Peyer's patch (tissue), 4 donors: ENCODE data around the gene STOML1.

Experiments
- POLR2A ChIP-seq, 2 donors: fragments of 450-650 bp; IDR thresholded peaks; one replicate each; pipeline ENCODE4 v1.5.1; 2017; ENCODE audit warnings: antibody characterized with exemption in 2 of 2, mild to moderate bottlenecking in 2 of 2, moderate library complexity in 2 of 2
- TF ChIP-seq, protein P1 (sequence below), 6 experiments: fragments of 450-650 bp in 4 of 6; fragments of 200-600 bp in 2 of 6; sonication (generic) in 1 of 6; IDR thresholded peaks; one replicate each; pipeline ENCODE4 v1.5.1; 2017 to 2019; ENCODE audit warnings: antibody characterized with exemption in 6 of 6, mild to moderate bottlenecking in 3 of 6, moderate library complexity in 1 of 6

DNA sequence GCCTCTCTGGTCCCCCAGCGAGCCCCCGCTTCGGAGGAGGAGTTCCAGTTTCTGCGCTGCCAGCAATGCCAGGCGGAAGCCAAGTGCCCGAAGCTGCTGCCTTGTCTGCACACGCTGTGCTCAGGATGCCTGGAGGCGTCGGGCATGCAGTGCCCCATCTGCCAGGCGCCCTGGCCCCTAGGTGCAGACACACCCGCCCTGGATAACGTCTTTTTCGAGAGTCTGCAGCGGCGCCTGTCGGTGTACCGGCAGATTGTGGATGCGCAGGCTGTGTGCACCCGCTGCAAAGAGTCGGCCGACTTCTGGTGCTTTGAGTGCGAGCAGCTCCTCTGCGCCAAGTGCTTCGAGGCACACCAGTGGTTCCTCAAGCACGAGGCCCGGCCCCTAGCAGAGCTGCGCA, 5.9 kb upstream of the STOML1 start:
- no peak for TF ChIP-seq POLR2A (IDR thresholded peaks at IDR 0.05)
- TF ChIP-seq, protein P1, sequence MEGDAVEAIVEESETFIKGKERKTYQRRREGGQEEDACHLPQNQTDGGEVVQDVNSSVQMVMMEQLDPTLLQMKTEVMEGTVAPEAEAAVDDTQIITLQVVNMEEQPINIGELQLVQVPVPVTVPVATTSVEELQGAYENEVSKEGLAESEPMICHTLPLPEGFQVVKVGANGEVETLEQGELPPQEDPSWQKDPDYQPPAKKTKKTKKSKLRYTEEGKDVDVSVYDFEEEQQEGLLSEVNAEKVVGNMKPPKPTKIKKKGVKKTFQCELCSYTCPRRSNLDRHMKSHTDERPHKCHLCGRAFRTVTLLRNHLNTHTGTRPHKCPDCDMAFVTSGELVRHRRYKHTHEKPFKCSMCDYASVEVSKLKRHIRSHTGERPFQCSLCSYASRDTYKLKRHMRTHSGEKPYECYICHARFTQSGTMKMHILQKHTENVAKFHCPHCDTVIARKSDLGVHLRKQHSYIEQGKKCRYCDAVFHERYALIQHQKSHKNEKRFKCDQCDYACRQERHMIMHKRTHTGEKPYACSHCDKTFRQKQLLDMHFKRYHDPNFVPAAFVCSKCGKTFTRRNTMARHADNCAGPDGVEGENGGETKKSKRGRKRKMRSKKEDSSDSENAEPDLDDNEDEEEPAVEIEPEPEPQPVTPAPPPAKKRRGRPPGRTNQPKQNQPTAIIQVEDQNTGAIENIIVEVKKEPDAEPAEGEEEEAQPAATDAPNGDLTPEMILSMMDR (IDR thresholded peaks at IDR 0.05) = no peak
